RPMI8226 (cell line): ENCODE results near the gene FAM168B.

Source experiments
- DNase-seq: peaks from one replicate; pipeline ENCODE4 v3.0.0-alpha.2; 2015

FAM168B gene

GRCh38 chr2:131014141-131014540 is 79.1 kb downstream of the FAM168B start:
- no peak for DNase-seq

DNA sequence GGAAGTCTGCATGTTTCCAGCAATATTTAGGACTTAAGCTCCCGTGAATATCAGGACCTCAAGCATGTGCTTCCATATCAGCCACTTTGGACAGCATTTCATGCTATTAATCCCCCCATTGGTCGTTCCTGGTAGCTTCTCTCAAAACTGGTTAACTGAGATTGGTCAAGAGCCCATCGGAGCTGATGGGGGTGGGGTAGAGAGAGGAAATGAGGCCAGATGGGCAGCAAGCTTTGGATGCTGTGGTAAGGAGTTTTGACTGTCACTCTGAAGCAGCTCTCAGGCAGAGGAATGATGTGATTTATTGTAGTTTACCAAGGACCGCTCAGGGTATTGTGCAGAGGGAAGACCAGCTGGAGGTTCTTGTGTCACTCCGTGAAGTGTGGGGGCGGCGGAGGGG is 81.8 kb downstream of the FAM168B start:
- no peak for DNase-seq

- no peak for DNase-seq
These were observed 82.7 kb downstream of the FAM168B start for GRCh38 chr2:131010566-131010965.

- DNase-seq = no peak
These were observed 83.4 kb downstream of the FAM168B start for GRCh38 chr2:131009713-131010475.

DNA sequence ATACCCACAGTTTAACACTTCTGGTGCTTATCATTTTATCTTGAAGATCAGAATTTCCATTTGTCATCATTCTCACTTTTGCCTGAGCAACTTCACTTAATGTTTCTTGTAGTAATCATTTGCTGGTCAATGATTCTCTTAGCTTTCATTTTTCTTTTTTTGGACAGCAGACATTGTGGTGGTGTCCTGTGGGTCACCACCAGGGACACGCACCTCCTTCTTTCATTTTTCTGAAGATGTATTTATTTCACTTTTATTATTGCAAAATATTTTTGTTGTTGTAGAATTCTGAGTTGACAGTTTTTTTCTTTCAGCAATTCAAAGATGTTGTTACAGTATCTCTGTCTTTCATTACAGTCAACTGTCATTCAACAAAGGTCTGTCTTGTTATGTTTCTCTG is 84.3 kb downstream of the FAM168B start:
- DNase-seq = no peak

- DNase-seq = no peak
These were observed 86.7 kb downstream of the FAM168B start for GRCh38 chr2:131006561-131006960.

DNA sequence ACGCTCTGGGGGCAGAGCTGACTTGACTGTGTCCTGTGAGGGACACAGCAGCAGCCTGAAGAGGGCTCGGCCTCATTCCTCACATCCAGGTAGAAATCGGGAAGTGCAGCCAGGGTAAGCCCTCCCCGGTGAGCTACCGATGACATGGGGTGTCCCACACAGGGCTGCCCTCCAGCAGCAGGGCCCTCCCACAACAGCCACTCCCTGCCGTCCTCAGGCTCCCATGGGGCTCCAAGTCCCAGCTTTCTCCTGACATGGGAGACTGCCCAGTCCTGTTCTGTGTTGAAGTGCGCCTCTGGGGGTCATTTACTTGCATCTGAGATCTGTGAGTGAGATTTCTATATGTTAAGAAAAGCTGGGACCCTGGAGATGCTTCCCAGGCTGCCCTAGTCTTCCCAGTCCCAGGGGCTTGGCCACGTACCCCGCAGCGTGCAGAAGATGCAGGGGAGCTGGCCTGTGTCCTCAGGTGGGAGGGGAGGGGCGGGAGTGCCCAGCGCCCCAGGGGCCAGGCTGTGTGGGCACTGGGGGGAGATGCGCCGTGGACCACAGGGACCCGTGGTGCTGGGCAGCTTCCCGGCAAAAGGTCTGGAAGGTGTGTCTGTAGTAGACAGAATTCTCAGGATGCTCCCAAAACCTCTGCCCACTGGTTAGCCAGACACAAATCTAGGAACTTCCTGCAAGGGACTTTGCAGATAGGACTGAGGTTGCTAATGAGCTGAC is 87.9 kb downstream of the FAM168B start:
- no peak for DNase-seq

DNA sequence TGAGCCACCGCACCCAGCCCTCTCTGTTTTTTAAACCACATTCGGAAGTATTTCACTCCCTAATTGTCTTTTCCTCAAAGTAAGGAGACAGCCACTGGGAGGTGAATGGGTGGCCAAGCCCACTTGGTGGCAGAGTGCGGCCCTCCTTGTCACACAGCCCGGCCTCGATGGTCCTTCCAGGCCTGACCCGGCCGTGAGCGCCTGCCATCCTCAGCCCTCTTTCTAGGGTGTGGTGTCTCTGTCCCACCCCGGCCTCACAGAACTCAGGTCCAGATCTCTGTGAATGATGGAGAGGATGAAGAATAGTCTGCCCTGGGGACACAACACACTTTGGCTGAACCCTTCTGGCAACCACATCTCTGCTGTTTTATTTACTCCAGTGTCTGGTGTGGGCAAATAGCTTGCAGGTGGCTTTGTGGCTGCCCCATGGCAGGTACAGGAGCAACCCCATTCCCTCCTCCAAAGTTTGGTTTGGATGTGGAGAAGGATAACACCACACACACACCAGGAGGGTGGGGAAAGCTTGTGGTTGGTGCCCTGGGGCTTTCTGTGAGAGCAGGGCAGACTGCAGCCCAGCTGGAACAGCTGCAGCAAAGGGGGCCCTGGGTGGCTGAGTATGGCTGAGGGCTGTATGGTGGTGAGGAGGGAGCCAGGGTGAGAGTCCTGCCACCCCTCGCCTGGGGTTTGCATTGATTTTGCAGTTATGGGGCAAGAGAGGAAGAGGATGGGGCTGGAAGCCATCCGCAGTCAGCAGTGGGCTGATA is 88.6 kb downstream of the FAM168B start:
- no peak for DNase-seq

DNA sequence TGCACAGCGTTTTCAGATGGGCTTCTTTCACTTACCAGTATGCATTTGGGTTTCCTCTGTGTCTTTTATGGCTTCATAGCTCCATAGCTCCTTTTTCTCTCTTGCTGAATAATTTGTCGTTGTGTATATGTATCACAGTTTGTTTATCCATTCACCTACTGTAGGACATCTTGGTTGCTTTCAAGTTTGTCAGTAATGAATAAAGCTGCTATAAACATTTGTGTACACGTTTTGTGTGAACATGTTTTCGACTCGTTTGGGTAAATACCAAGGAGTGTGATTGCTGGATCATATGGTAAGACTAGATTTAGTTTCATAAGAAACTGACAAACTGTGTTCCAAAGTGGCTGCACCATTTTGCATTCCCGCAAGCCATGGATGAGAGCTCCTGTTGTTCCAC is 94.7 kb downstream of the FAM168B start:
- DNase-seq = no peak
